GM18873 (cell line): ENCODE data around the gene SLC25A29.
A peak's percentile ranks its signal among the peaks of the same experiment; 100 is the strongest.
"Not testable (repeated sequence)": the region's sequence is repeated elsewhere in the genome, so short reads cannot be mapped to it uniquely, and the experiment has no call there.

Experiments
- ATAC-seq: cut with Tn5 transposase; IDR thresholded peaks from one replicate; pipeline ENCODE4 v1.9.1; 2021; ENCODE audit warnings: mild to moderate bottlenecking, moderate library complexity, moderate number of reproducible peaks; ENCODE audit not compliant: unreplicated experiment, low FRiP score

Gene SLC25A29

GRCh38 chr14:100306101-100306997 lies at the start of gene SLC25A29:
TSS of gene SLC25A29 (minus strand) at chr14:100306444. CDS start at chr14:100306232, 212 bp downstream.
- peak; percentile 74 for ATAC-seq

DNA sequence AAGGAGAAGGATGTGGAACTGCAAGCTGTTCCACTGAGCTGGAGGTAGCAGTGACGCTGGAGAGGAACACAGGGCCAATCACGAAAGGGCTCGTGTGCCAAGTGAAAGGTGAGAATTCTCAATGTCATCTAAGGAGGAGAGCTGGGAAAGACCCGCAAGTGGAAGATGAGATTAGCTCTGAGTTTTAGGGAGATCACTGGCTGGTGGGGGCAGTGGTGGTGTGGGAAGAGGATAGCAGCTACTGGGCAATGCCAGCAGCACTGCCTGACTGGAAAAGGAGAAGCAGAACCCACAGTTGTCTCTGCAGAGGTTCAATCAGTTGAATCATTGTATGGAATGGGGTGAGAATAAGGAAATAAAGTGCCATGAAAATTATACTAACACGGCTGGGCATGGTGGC lies 44.7 kb upstream of the SLC25A29 start:
- ATAC-seq, result no peak

GRCh38 chr14:100350276-100350926 lies 44.2 kb upstream of the SLC25A29 start:
- no peak for ATAC-seq

DNA sequence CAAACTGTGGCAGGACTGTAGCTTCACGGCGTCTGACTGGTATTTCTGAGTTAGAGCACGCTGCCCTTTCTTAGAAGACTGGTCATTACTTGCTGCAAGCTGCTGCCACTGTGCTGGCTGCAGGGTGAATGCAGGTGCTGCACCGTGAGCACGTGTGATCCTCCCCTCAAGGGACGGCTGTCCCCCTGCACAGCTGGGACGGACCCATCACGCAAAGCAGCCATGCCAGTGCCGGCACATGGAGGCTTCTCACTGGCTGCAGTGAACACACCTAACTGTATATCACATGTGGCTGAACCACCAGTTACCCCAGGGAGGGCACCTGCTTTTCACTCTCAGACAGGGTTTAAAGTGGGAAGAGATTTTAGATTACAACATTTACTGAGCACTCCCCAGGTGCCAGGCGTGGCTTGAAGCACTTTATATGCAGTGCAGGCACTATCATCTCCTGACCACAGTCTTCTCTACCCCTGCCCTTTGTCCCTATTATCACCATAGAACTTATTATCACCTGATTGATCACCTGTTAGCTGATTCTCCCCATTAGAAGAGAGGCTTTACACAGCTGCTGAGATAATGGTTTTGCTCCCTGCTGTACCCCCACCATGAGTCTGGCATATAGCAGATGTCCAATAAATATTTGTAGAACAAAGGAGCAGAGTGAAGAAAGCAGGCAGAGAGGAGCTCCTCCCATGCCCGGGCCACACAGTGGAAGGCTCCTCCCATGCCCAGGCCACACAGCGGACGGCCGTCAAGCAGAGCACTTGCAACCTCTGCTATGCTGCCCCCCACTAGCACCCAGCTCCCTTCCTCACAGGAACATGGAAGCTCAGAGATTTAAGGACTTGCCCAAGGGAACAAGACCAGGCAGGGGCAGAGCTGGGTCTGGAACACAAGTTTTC lies 42.8 kb upstream of the SLC25A29 start:
- no peak for ATAC-seq

GRCh38 chr14:100348253-100348729 lies 42.0 kb upstream of the SLC25A29 start:
- ATAC-seq, result no peak

DNA sequence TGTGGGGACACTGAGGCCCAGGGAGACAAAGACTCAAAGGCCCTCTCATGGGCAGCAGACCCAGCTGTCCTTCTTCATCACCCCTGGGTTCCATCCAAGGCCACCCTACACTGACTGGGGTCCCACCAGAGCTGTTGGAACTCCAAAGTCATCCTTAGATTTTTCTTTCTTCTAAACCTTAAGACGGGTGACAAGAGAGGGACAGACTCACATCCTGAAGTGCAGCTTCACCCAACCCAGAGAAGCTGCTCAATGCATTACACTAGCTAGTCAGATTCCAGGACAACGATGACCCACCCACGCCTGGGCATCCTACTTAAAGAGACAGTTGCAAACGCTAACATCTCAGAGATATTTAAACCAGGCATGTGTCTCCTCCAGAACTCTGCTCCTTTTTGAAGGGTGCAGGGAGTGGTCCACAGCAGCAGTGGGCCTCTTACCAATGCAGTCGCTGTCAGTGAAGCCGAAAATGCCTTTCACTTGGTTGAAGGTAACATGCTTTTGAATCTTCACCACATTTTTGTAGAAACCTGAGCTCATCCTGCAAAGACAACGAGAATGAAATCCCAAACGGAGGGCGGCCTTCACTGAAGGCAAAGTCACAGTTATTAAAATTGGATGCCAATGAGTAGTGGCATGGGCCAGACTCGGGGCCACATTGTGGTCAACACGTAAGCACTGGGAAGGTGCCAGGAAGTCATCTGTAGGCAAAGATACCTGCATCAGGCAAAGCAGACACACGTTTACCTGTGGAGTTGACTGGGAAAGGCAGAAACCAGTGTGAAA lies 40.3 kb upstream of the SLC25A29 start:
- ATAC-seq, result no peak

- no peak for ATAC-seq
These were observed 39.5 kb upstream of the SLC25A29 start for GRCh38 chr14:100345711-100346110.

DNA sequence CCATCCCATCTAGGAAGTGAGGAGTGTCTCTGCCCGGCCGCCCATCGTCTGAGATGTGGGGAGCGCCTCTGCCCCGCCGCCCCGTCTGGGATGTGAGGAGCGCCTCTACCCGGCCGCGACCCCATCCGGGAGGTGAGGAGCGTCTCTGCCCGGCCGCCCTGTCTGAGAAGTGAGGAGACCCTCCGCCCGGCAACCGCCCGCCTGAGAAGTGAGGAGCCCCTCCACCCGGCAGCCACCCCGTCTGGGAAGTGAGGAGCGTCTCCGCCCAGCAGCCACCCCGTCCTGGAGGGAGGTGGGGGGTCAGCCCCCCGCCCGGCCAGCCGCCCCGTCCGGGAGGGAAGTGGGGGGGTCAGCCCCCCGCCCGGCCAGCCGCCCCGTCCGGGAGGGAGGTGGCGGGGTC lies 38.4 kb upstream of the SLC25A29 start:
- ATAC-seq, result not testable (repeated sequence)

DNA sequence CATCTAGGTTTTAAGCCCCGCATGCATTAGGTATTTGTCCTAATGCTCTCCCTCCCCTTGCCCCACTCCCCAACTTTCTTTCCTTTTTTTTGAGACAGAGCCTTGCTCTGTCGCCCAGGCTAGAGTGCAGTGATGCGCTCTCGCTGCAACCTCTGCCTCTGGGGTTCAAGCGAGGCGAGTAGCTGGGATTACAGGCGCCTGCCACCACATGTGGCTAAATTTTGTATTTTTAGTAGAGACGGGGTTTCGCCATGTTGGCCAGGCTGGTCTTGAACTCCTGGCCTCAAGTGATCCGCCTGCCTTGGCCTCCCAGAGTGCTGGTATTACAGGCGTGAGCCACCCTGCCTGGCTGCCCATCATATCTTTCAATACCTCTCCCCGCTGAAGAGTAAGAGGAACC lies 36.6 kb upstream of the SLC25A29 start:
- ATAC-seq, result not testable (repeated sequence)

DNA sequence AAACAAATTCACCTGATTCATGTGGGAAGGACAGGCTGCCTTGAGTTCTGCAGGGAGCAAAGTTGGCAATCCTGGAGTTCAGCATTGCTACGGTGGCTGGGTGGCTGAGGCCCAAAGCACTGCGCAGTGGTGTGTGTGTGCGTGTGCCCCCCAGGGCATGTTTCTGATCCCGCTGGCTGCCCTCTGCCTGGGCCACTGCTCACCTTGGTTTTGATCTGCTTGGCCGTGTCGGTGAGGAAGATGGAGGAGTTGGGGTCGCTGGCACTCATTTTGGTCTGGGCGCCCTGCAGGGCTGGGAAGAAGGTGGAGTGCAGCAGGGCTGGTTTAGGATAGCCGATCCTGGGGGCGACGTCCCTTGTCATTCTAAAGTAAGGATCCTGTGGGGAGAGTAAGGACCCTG lies 36.0 kb upstream of the SLC25A29 start:
- no peak for ATAC-seq

DNA sequence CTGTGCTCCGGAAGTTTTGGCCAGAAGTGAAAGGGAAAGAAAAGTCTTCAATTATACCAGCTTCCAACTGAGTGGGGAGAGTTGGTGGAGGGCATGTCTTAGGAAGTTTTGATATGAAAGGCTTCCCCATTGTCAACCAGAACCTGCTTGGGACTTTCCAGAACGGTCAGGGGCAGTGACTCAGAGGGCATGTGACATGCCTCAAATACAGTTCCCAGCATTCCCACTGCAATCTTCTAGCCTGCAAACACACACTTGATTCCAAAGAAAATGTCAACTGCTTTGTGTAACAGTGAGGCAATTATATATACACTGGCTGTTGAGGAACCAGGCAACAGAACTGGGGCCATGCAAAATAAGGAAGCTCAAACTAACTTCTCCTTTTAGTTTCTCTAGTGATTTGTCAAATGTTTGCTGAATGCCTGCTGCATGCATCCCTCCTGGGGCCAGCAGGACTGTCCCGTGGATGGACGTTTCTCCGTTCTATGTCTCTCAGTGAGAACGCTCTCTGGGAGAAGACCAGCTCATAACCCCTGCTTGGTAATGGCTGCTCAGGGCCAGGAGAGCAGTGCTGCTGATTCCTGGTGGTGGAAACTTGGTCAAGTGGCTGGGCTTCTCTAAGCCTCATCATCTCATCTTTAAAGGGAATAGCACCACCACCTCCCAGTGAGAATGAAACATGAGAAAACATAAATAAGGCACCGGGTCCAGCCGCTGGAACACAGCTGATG lies 35.2 kb upstream of the SLC25A29 start:
- no peak for ATAC-seq

GRCh38 chr14:100340423-100340813 lies 34.2 kb upstream of the SLC25A29 start:
- ATAC-seq, result no peak

DNA sequence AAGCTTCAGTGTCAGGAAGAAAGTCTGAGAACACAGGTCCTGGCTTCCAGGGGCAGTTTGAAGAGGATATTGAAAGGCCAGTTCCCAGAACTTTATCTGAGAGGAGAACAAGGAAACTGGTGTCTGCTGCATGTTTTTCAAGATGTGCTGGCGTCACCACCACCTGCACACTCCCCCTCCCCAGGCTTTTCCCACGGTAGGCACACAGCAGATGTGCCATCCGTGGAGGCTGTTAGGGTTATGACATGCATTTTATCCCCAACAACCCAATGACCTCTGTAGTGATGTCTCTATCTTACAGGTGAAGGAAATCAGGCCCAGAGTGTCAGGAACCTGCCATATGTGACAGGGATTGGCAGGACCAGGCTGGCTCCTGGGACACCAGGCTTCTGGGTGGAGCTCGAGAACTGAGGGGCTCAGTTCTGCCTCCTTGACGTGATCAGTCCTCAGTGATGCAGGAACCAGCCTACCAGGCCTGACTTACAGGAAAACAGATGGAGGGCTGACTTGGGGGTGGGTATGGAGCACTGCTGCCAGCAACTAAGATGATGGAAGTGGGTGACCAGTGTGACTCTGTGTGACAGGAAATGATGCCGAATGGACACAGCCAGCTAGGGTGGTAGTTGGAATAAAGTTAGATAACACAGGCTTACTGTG lies 33.6 kb upstream of the SLC25A29 start:
- no peak for ATAC-seq

DNA sequence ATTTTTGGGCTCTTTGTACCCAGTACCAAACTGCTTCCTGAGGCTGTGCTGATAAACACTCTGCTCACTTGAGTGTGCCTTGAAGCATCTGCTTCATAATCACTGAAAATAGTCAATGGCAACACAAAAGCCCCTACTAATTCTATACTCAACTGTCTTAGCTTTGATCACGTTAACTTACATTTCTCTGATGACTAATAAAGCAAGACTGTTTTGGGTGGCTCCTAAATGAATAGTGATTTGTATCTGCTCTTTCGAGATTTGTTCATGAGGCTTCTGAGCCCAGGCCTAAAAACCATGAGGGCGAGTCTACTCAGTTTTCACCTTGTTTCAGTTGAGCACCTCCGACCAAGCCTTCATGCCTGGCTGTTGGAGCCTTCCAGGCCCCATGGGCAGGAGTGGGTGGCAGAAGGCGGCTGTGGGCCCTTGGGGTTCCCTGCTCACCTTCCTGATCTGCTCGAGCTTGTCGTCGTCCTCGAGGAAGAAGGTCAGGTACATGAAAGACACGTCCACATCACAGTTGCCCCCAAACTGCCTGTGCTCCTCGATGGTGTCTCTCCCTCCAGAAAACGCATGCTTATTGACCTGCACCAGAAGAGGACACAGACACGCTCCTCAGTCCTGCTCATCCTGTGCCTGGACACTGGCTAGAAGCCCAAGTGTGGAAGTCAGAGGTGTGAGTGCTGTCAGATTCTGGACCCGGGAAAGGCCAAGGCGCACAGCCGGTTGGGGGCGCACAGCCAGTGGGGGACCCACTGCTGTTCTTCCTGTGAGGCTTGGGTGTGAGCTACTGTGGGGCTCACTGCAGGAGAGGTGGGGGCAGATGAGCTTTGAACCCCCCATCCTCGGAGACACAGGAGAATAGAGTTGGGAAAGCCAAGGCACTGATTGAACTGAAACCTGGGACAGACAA lies 30.6 kb upstream of the SLC25A29 start:
- ATAC-seq, result no peak

- no peak for ATAC-seq
These were observed 28.7 kb upstream of the SLC25A29 start for GRCh38 chr14:100334904-100335303.

GRCh38 chr14:100333827-100334226 lies 27.6 kb upstream of the SLC25A29 start:
- ATAC-seq, result no peak

GRCh38 chr14:100333311-100333710 lies 27.1 kb upstream of the SLC25A29 start:
- no peak for ATAC-seq

- no peak for ATAC-seq
These were observed 26.6 kb upstream of the SLC25A29 start for GRCh38 chr14:100332797-100333196.
